HCT116 (cell line): ENCODE results near the gene GIMD1. TPM values are rescaled to one million over a fixed set of nuclear protein-coding genes. Genes with fewer than 3 reads are reported as not detected.
"Not testable (repeated sequence)": the region's sequence is repeated elsewhere in the genome, so short reads cannot be mapped to it uniquely, and the experiment has no call there.

ENCODE experiments used
- ATAC-seq: fragments of 200-7000 bp; cut with Tn5 transposase; 2 replicates; pipeline ENCODE4 v1.9.1; 2020; ENCODE audit warnings: mild to moderate bottlenecking, moderate library complexity
- BruUV-seq: library from RNA; stranded (reverse); fragments of 400-500 nt; replicated peaks from 2 replicates; lab custom pipeline; 2021; lab: Mats Ljungman, UMichigan
- CTCF ChIA-PET: fragments of 300-600 bp; sonication (Branson Sonifier 250); formaldehyde crosslinking; loops from one replicate; lab custom pipeline; 2021; ENCODE audit warnings: antibody characterized with exemption; lab: Charles Lee
- POLR2A ChIA-PET: fragments of 300-600, 350-600 bp; sonication (Branson Sonifier 250); formaldehyde crosslinking; loops from one replicate; lab custom pipeline; 2021; ENCODE audit warnings: antibody characterized with exemption; lab: Charles Lee
- RAD21 ChIA-PET, 2 experiments: fragments of 300-600 bp; sonication (Branson Sonifier 250); formaldehyde crosslinking; loops; one replicate each; lab custom pipeline; 2023; ENCODE audit warnings: low total read pairs in 2 of 2; ENCODE audit not compliant: uncharacterized antibody in 2 of 2, unreplicated experiment in 2 of 2, low non-redundant PET in 1 of 2; lab: Charles Lee
- DNase-seq: peaks from one replicate; pipeline ENCODE4 v3.0.0-alpha.2; 2010; ENCODE audit warnings: low read depth, low spot score
- H2AFZ ChIP-seq: fragments of 200-600 bp; shearing (Covaris generic), sonication (generic); 2 replicates; pipeline ENCODE4 v1.6.1; 2017; ENCODE audit warnings: low read depth, mixed run types, mixed read lengths, antibody characterized with exemption, low read length; ENCODE audit not compliant: poor library complexity, severe bottlenecking
- H3K27ac ChIP-seq: 2 replicates; pipeline ENCODE4 v1.5.1; 2012; ENCODE audit warnings: low read depth, low read length
- H3K27me3 ChIP-seq: fragments of 200-600 bp; sonication (generic); 2 replicates; pipeline ENCODE4 v1.6.1; 2016; ENCODE audit warnings: mixed run types, low read length, mixed read lengths; ENCODE audit not compliant: insufficient read depth
- H3K36me3 ChIP-seq, 2 experiments: fragments of 200-500 bp in 1 of 2; fragments of 200-600 bp in 1 of 2; sonication (Bioruptor generic) in 1 of 2; sonication (generic) in 1 of 2; 2 replicates each; pipeline versions ENCODE4 v1.5.1 to v1.6.1; 2014 to 2016; ENCODE audit warnings: low read length in 2 of 2, inconsistent platforms in 1 of 2, mixed read lengths in 1 of 2, mixed run types in 1 of 2; ENCODE audit not compliant: insufficient read depth in 2 of 2, control insufficient read depth in 1 of 2
- H3K4me1 ChIP-seq, 2 experiments: fragments of 200-600 bp in 1 of 2; sonication (generic) in 1 of 2; 2 replicates each; pipeline versions ENCODE4 v1.5.1 to v1.6.1; 2012 to 2017; ENCODE audit warnings: low read length in 2 of 2, inconsistent platforms in 1 of 2, mild to moderate bottlenecking in 1 of 2, mixed read lengths in 1 of 2, mixed run types in 1 of 2, moderate library complexity in 1 of 2; ENCODE audit not compliant: insufficient read depth in 2 of 2, control insufficient read depth in 1 of 2
- H3K4me2 ChIP-seq: fragments of 200-600 bp; sonication (generic); 2 replicates; pipeline ENCODE4 v1.6.1; 2017; ENCODE audit warnings: mixed run types, low read length, mixed read lengths
- H3K4me3 ChIP-seq, 2 experiments: fragments of 200-600 bp in 1 of 2; sonication (generic) in 1 of 2; replicated peaks in 1 of 2; 2 replicates each; pipeline ENCODE4 v1.5.1; 2011 to 2016; ENCODE audit warnings: low read length in 2 of 2, control low read depth in 1 of 2, low read depth in 1 of 2, mild to moderate bottlenecking in 1 of 2, mixed read lengths in 1 of 2, mixed run types in 1 of 2
- H3K79me2 ChIP-seq: fragments of 200-600 bp; sonication (generic); 2 replicates; pipeline ENCODE4 v1.6.1; 2017; ENCODE audit warnings: mild to moderate bottlenecking, mixed run types, low read length, moderate library complexity, mixed read lengths; ENCODE audit not compliant: insufficient read depth
- H3K9ac ChIP-seq: fragments of 200-600 bp; sonication (generic); 2 replicates; pipeline ENCODE4 v1.6.1; 2016; ENCODE audit warnings: low read length, mixed read lengths
- H3K9me2 ChIP-seq: fragments of 200-600 bp; sonication (generic), shearing (Covaris generic); 2 replicates; pipeline ENCODE4 v1.6.1; 2017; ENCODE audit warnings: mixed run types, mild to moderate bottlenecking, moderate library complexity; ENCODE audit not compliant: insufficient read depth
- H3K9me3 ChIP-seq, 2 experiments: fragments of 200-500 bp in 1 of 2; fragments of 200-600 bp in 1 of 2; sonication (Bioruptor generic) in 1 of 2; sonication (generic) in 1 of 2; 2 replicates each; pipeline ENCODE4 v1.6.1; 2014 to 2017; ENCODE audit warnings: low read length in 2 of 2, mixed read lengths in 2 of 2, inconsistent platforms in 1 of 2, low read depth in 1 of 2, mild to moderate bottlenecking in 1 of 2, mixed run types in 1 of 2, moderate library complexity in 1 of 2; ENCODE audit not compliant: control insufficient read depth in 1 of 2, insufficient read depth in 1 of 2
- H4K20me1 ChIP-seq: fragments of 200-600 bp; sonication (generic), shearing (Covaris generic); 2 replicates; pipeline ENCODE4 v1.6.1; 2017; ENCODE audit warnings: mixed run types, mild to moderate bottlenecking, moderate library complexity; ENCODE audit not compliant: insufficient read depth
- CEBPB ChIP-seq: IDR thresholded peaks from 2 replicates; pipeline ENCODE4 v1.6.1; 2012; ENCODE audit warnings: low read depth
- FOSL1 ChIP-seq: IDR thresholded peaks from 2 replicates; pipeline ENCODE4 v1.6.1; 2012; ENCODE audit warnings: low read depth
- intact Hi-C: fragments of 100-400 bp; cut with micrococcal nuclease; formaldehyde crosslinking; loops from 2 replicates; pipeline ENCODE4 v1.10.0; 2022
- total RNA-seq: library from RNA; stranded (reverse); gene quantifications from one replicate; pipeline ENCODE4 v1.2.1, GENCODE V29; 2021; ENCODE audit not compliant: unreplicated experiment
- TF ChIP-seq, protein P1 (sequence below), 3 experiments: fragments of 200-600 bp in 1 of 3; sonication (generic) in 1 of 3; IDR thresholded peaks in 2 of 3; conservative IDR thresholded peaks in 1 of 3; 2 replicates each; pipeline ENCODE4 v1.5.1; 2012 to 2017; ENCODE audit warnings: low read depth in 2 of 3, low read length in 2 of 3, antibody characterized with exemption in 1 of 3, borderline replicate concordance in 1 of 3, control low read depth in 1 of 3, mild to moderate bottlenecking in 1 of 3, mixed read lengths in 1 of 3, mixed run types in 1 of 3, moderate library complexity in 1 of 3; ENCODE audit not compliant: insufficient read depth in 1 of 3

Gene GIMD1
- total RNA-seq, 1 experiment from 2014 or later: not detected

DNA sequence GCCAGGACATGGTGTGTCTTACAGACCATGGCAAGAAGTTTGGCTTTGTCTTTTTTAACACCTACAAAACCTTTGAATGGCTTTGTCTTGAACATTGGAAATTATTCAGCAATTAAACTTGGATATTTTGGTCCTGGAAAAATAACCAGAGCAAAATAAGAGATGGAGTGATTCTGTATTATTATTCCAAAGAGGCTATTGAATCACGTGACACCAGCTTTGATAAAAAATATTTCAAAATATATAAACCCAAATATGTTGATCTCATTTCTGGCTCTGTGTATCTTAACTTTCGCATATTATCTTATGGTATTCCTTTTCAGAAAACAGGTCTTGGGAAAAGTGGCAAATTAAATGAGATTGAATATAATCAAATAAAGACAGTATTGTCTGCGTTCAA is 32.6 kb upstream of the GIMD1 start:
- peaks cover 0 to 10% of the 10 kb centered on the region in 2 experiments; a peak in 1 of 4 replicates for H3K9me3 ChIP-seq
- no peaks in the 10 kb centered on the region for H3K27me3 ChIP-seq
- ChIA-PET CTCF (no interaction called here), RAD21 (no interaction called here), POLR2A (no interaction called here)
- H3K9me2 ChIP-seq: no peaks in the 10 kb centered on the region
- no peaks in the 10 kb centered on the region for H3K36me3 ChIP-seq
- no peak for ATAC-seq
- no peak overlapping the region for H3K4me2 ChIP-seq
- H3K27ac ChIP-seq: no peak overlapping the region
- H3K4me3 ChIP-seq: no peak overlapping the region
- TF ChIP-seq, protein P1, sequence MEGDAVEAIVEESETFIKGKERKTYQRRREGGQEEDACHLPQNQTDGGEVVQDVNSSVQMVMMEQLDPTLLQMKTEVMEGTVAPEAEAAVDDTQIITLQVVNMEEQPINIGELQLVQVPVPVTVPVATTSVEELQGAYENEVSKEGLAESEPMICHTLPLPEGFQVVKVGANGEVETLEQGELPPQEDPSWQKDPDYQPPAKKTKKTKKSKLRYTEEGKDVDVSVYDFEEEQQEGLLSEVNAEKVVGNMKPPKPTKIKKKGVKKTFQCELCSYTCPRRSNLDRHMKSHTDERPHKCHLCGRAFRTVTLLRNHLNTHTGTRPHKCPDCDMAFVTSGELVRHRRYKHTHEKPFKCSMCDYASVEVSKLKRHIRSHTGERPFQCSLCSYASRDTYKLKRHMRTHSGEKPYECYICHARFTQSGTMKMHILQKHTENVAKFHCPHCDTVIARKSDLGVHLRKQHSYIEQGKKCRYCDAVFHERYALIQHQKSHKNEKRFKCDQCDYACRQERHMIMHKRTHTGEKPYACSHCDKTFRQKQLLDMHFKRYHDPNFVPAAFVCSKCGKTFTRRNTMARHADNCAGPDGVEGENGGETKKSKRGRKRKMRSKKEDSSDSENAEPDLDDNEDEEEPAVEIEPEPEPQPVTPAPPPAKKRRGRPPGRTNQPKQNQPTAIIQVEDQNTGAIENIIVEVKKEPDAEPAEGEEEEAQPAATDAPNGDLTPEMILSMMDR (IDR thresholded peaks at IDR 0.05 in 2 of 3, conservative IDR thresholded peaks at IDR 0.05 in 1 of 3; ENCODE audit: borderline replicate concordance in 1 of 3, insufficient read depth in 1 of 3, low read depth in 2 of 3, low read length in 2 of 3): no peak
- TF ChIP-seq CEBPB (no peak), FOSL1 (no peak)
- DNase-seq: no peak
- H3K4me1 ChIP-seq: no peaks in the 10 kb centered on the region
- no TSS peak for BruUV-seq
- H3K79me2 ChIP-seq: no peaks in the 10 kb centered on the region
- H2AFZ ChIP-seq: no peak overlapping the region
- no peak overlapping the region for H3K9ac ChIP-seq
- intact Hi-C loops: no loop called here
- no peaks in the 10 kb centered on the region for H4K20me1 ChIP-seq

DNA sequence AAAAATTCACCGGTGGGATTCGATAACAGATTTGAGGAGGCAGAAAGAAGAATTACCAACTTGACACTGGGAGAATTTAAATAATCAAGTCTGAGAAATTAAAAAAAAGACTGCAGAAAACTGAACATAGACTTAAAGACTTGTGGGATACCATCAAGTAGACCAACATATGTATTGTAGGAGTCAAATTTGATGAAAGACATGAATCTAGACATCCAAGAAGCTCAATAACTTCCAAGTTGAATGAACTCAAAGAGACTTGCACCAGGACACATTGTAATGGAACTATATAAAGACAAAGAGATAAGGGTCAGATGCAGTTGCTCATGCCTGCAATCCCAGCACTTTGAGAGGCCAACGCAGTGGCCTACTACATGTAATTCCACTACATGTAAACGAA is 30.3 kb upstream of the GIMD1 start:
- intact Hi-C loops, H3K9me2 ChIP-seq, H3K4me1 ChIP-seq, H3K27ac ChIP-seq, H3K9ac ChIP-seq, H3K4me3 ChIP-seq, ATAC-seq, BruUV-seq, H4K20me1 ChIP-seq, POLR2A ChIA-PET, H3K79me2 ChIP-seq, CTCF ChIA-PET, H2AFZ ChIP-seq, H3K27me3 ChIP-seq, H3K4me2 ChIP-seq, DNase-seq, RAD21 ChIA-PET, H3K36me3 ChIP-seq: not testable (repeated sequence)
- H3K9me3 ChIP-seq: peaks cover 0 to 13% of the 10 kb centered on the region in 2 experiments; a peak in 1 of 4 replicates
